Measurements from ENCODE around the gene RPL29. TPM values are rescaled to one million over a fixed set of nuclear protein-coding genes. Genes with fewer than 3 reads are reported as not detected.

RPL29 gene
- total and polyA plus RNA-seq, 2 donors (not counting 3 experiments of a cell fraction or from before 2014, with no cell fraction given): 1,236 to 2,177 TPM

GRCh38 chr3:51977446-51978142 lies 18.1 kb downstream of the RPL29 start:
- H4K20me1 ChIP-seq (replicated peaks; ENCODE audit: control insufficient read depth, extremely low read depth, insufficient read depth, low read length): no peaks in the 10 kb centered on the region
- no TSS peak for BruUV-seq (replicated peaks)
- ChIA-PET CTCF (no interaction called here), POLR2A (interaction anchor here (0.6 kb wide), 1 partner anchor 15 kb away, joined by 6 read pairs; no protein-coding TSS in a partner anchor)
- intact Hi-C loops (cut with micrococcal nuclease): no loop called here
- no peaks in the 10 kb centered on the region for H3K36me3 ChIP-seq (ENCODE audit: control insufficient read depth in 2 of 2, extremely low read depth in 1 of 2, insufficient read depth in 2 of 2, low read length in 2 of 2)
- no peaks in the 10 kb centered on the region for H3K27me3 ChIP-seq (ENCODE audit: control insufficient read depth in 2 of 2, insufficient read depth in 2 of 2, low read length in 2 of 2)
- no peak overlapping the region for H3K9ac ChIP-seq (replicated peaks; ENCODE audit: extremely low read depth, insufficient read depth, low read length)
- TF ChIP-seq MYC (IDR thresholded peaks at IDR 0.05; ENCODE audit: low read depth, low read length) (no peak), JUN (IDR thresholded peaks at IDR 0.05; ENCODE audit: borderline replicate concordance, insufficient read depth, insufficient read length, low read depth) (no peak), CTCF (IDR thresholded peaks at IDR 0.05; ENCODE audit: extremely low read depth in 1 of 2, insufficient read depth in 1 of 2, low read depth in 1 of 2, low read length in 2 of 2) (no peak), POLR2A (IDR thresholded peaks at IDR 0.05; ENCODE audit: low read depth, low read length) (no peak), POLR2AphosphoS5 (IDR thresholded peaks at IDR 0.05; ENCODE audit: insufficient read depth, low read depth, low read length) (no peak), GATA2 (IDR thresholded peaks at IDR 0.05; ENCODE audit: insufficient read depth, insufficient read length, low read depth, low read length) (no peak), FOS (IDR thresholded peaks at IDR 0.05; ENCODE audit: borderline replicate concordance, insufficient read depth, low read length) (no peak), MAX (IDR thresholded peaks at IDR 0.05; ENCODE audit: insufficient read depth, insufficient read length) (no peak), EZH2 (IDR thresholded peaks at IDR 0.05; ENCODE audit: borderline replicate concordance, low read depth, low read length, severe bottlenecking) (no peak)
- H3K9me3 ChIP-seq (replicated peaks; ENCODE audit: control insufficient read depth, insufficient read depth, low read length): no peaks in the 10 kb centered on the region
- dilution Hi-C loops (cut with MboI; ENCODE audit: extremely low pct_ligation_motif_present, low sequenced_read_pairs): no loop called here
- no peaks in the 10 kb centered on the region for H3K9me1 ChIP-seq (replicated peaks; ENCODE audit: control insufficient read depth, extremely low read depth, insufficient read depth, low read length)
- no peaks in the 10 kb centered on the region for H3K79me2 ChIP-seq (ENCODE audit: control insufficient read depth, insufficient read depth, low read length)
- FAIRE-seq: no peak
- peaks cover 29% of the 10 kb centered on the region for H3K4me1 ChIP-seq (ENCODE audit: control insufficient read depth, extremely low read depth, insufficient read depth, low read length)
- no peak overlapping the region for H3K27ac ChIP-seq (ENCODE audit: insufficient read depth, low read depth, low read length)
- no peak for DNase-seq (ENCODE audit: low read depth, low spot score)
- H3K4me3 ChIP-seq (replicated peaks in 1 of 3; ENCODE audit: insufficient read depth in 1 of 3, low read depth in 1 of 3, low read length in 3 of 3): no peak overlapping the region
- H2AFZ ChIP-seq (ENCODE audit: low read depth, low read length): no peak overlapping the region
- H3K4me2 ChIP-seq (ENCODE audit: insufficient read depth, low read length): no peak overlapping the region

Data from endothelial cell of umbilical vein (primary cell).